ENCODE measurements around the gene ROR2. TPM values are rescaled to one million over a fixed set of nuclear protein-coding genes. Genes with fewer than 3 reads are reported as not detected.

ROR2 gene
- total and polyA plus RNA-seq, 8 donors = 3.0 to 21.4 (median 9.8) TPM

- no peaks in the 10 kb centered on the region for H3K36me3 ChIP-seq
- intact Hi-C loops (cut with DNase I; ENCODE audit: low total_unique reads) = no loop called here
- H3K27me3 ChIP-seq = no peaks in the 10 kb centered on the region
- H3K27ac ChIP-seq = no peak overlapping the region
- no peak for DNase-seq
- peaks cover 7 to 48% (median 14%) of the 10 kb centered on the region in 4 donors for H3K4me1 ChIP-seq
- H3K9me3 ChIP-seq = no peaks in the 10 kb centered on the region
- TF ChIP-seq POLR2A (IDR thresholded peaks at IDR 0.05) (no peak), POLR2AphosphoS5 (IDR thresholded peaks at IDR 0.05) (no peak), CTCF (IDR thresholded peaks at IDR 0.05) (no peak), EP300 (IDR thresholded peaks at IDR 0.05) (no peak)
- H3K4me3 ChIP-seq = no peak overlapping the region
- 68 to 81% (median 77%) methylated on average over 3 of the region's 3 CpGs for WGBS, 5 donors
Observed at GRCh38 chr9:91880378-91880972, 69.6 kb downstream of the ROR2 start.

- no peak for TF ChIP-seq EP300 (IDR thresholded peaks at IDR 0.05)
- WGBS, 5 donors = 90 to 100% (median 94%) methylated on average over 1 of the region's 1 CpG
- DNase-seq = no peak
- no peaks in the 10 kb centered on the region for H3K9me3 ChIP-seq
- H3K4me1 ChIP-seq = peaks cover 0 to 48% (median 11%) of the 10 kb centered on the region in 4 donors
- no peak overlapping the region for H3K27ac ChIP-seq
- intact Hi-C loops (cut with DNase I; ENCODE audit: low total_unique reads) = no loop called here
- H3K27me3 ChIP-seq = no peaks in the 10 kb centered on the region
- no peak overlapping the region for H3K4me3 ChIP-seq
- no peaks in the 10 kb centered on the region for H3K36me3 ChIP-seq
Observed at GRCh38 chr9:91879231-91879630, 70.8 kb downstream of the ROR2 start.

- H3K36me3 ChIP-seq = no peaks in the 10 kb centered on the region
- intact Hi-C loops (cut with DNase I; ENCODE audit: low total_unique reads) = no loop called here
- 85 to 98% (median 89%) methylated on average over 6 of the region's 6 CpGs for WGBS, 5 donors
- H3K27ac ChIP-seq = peak overlapping the region in 4 of 5 donors; percentile 42 to 84 (median 57)
- DNase-seq = no peak
- H3K4me1 ChIP-seq = peaks cover 7 to 72% (median 11%) of the 10 kb centered on the region in 4 donors
- H3K4me3 ChIP-seq = no peak overlapping the region
- H3K27me3 ChIP-seq = no peaks in the 10 kb centered on the region
- TF ChIP-seq POLR2A (IDR thresholded peaks at IDR 0.05) = no peak
- peak; percentile 97 for TF ChIP-seq EP300 (IDR thresholded peaks at IDR 0.05)
- peak; percentile 71 to 88 (median 76) for TF ChIP-seq POLR2AphosphoS5 (IDR thresholded peaks at IDR 0.05)
- TF ChIP-seq CTCF (IDR thresholded peaks at IDR 0.05) = no peak
- no peaks in the 10 kb centered on the region for H3K9me3 ChIP-seq
Observed at GRCh38 chr9:91873637-91874051, 76.4 kb downstream of the ROR2 start.

- no peaks in the 10 kb centered on the region for H3K27me3 ChIP-seq
- intact Hi-C loops (cut with DNase I; ENCODE audit: low total_unique reads) = no loop called here
- no peaks in the 10 kb centered on the region for H3K36me3 ChIP-seq
- DNase-seq = no peak
- TF ChIP-seq EP300 (IDR thresholded peaks at IDR 0.05) (no peak), CTCF (IDR thresholded peaks at IDR 0.05) (no peak), POLR2A (IDR thresholded peaks at IDR 0.05) (no peak), POLR2AphosphoS5 (IDR thresholded peaks at IDR 0.05) (no peak)
- H3K27ac ChIP-seq = peak overlapping the region in 1 of 5 donors; percentile 36
- no peaks in the 10 kb centered on the region for H3K9me3 ChIP-seq
- WGBS, 5 donors = 58 to 78% (median 65%) methylated on average over 5 of the region's 5 CpGs
- no peak overlapping the region for H3K4me3 ChIP-seq
- H3K4me1 ChIP-seq = peaks cover 0 to 53% (median 9%) of the 10 kb centered on the region in 4 donors
Observed at GRCh38 chr9:91868732-91869391, 81.2 kb downstream of the ROR2 start.

GRCh38 chr9:91867740-91868139 lies 82.3 kb downstream of the ROR2 start:
- peak overlapping the region in 1 of 5 donors; percentile 21 for H3K27ac ChIP-seq
- peaks cover 0 to 57% (median 7%) of the 10 kb centered on the region in 4 donors for H3K4me1 ChIP-seq
- WGBS, 5 donors = 56 to 88% (median 76%) methylated on average over 6 of the region's 6 CpGs
- no peaks in the 10 kb centered on the region for H3K9me3 ChIP-seq
- H3K36me3 ChIP-seq = no peaks in the 10 kb centered on the region
- no peak overlapping the region for H3K4me3 ChIP-seq
- DNase-seq = no peak
- intact Hi-C loops (cut with DNase I; ENCODE audit: low total_unique reads) = no loop called here
- TF ChIP-seq POLR2AphosphoS5 (IDR thresholded peaks at IDR 0.05) (no peak), CTCF (IDR thresholded peaks at IDR 0.05) (no peak), POLR2A (IDR thresholded peaks at IDR 0.05) (no peak), EP300 (IDR thresholded peaks at IDR 0.05) (no peak)
- no peaks in the 10 kb centered on the region for H3K27me3 ChIP-seq
